Lower leg skin (tissue), 4 donors: ENCODE data around the gene STIL. TPM values are rescaled to one million over a fixed set of nuclear protein-coding genes. Genes with fewer than 3 reads are reported as not detected.

Experiments used
- DNase-seq, 2 donors: peaks; one replicate each; pipeline ENCODE4 v3.0.0-alpha.2; 2019; ENCODE audit warnings: low spot score in 2 of 2
- H3K4me3 ChIP-seq: fragments of 200-600 bp; sonication (generic); 2 replicates; pipeline ENCODE4 v1.5.1; 2017; ENCODE audit warnings: mild to moderate bottlenecking, low read depth; ENCODE audit not compliant: poor library complexity, severe bottlenecking
- POLR2A ChIP-seq, 2 donors: fragments of 450-650 bp; IDR thresholded peaks; one replicate each; pipeline ENCODE4 v1.6.1; 2016 to 2017; ENCODE audit warnings: antibody characterized with exemption in 2 of 2, mild to moderate bottlenecking in 1 of 2, moderate library complexity in 1 of 2
- WGBS, 2 donors: methylation state at CpG; one replicate each; pipeline ENCODE4 v1.1.5; 2018; 5-methylcytosine and 5-hydroxymethylcytosine counted together
- intact Hi-C: fragments of 100-400 bp; cut with DNase I; formaldehyde crosslinking; loops from one replicate; pipeline ENCODE4 v1.15.0; 2023; ENCODE audit warnings: low total_unique reads
- total RNA-seq, 4 donors: library from RNA; depleted of rRNA; stranded (reverse); fragments of >200 nt; gene quantifications; one replicate each; pipeline ENCODE4 v1.1.0, GENCODE V29; 2016
- TF ChIP-seq, protein P1 (sequence below), 3 donors: fragments of 450-650 bp; IDR thresholded peaks; one replicate each; pipeline ENCODE4 v1.5.1; 2016; ENCODE audit warnings: antibody characterized with exemption in 3 of 3, mild to moderate bottlenecking in 3 of 3, moderate library complexity in 2 of 3

The STIL gene
- total RNA-seq, 4 donors from 2014 or later = 1.8 to 9.7 (median 4.3) TPM

DNA sequence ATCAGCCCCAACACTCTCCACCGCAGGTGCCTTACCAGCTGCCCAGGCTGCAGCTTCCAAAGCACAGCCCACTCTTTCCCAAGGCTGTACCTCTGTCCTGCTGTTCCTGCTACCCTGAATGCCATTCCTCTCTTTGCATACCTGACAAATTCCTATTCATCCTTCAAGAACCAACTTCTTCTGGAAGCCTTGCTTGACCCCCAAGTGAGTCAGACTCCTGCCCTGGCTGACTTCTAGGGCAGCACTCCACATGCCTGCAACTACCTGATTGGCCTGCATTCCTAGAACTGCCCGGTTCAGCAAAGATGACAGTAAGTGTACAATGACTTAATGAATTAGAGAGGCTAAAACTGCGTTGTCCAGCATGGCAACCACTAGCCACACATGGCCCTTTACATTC is 103.3 kb downstream of the STIL start:
- no peak overlapping the region for H3K4me3 ChIP-seq
- intact Hi-C loops = no loop called here
- TF ChIP-seq POLR2A (IDR thresholded peaks at IDR 0.05) = no peak
- TF ChIP-seq, protein P1, sequence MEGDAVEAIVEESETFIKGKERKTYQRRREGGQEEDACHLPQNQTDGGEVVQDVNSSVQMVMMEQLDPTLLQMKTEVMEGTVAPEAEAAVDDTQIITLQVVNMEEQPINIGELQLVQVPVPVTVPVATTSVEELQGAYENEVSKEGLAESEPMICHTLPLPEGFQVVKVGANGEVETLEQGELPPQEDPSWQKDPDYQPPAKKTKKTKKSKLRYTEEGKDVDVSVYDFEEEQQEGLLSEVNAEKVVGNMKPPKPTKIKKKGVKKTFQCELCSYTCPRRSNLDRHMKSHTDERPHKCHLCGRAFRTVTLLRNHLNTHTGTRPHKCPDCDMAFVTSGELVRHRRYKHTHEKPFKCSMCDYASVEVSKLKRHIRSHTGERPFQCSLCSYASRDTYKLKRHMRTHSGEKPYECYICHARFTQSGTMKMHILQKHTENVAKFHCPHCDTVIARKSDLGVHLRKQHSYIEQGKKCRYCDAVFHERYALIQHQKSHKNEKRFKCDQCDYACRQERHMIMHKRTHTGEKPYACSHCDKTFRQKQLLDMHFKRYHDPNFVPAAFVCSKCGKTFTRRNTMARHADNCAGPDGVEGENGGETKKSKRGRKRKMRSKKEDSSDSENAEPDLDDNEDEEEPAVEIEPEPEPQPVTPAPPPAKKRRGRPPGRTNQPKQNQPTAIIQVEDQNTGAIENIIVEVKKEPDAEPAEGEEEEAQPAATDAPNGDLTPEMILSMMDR (IDR thresholded peaks at IDR 0.05) = no peak
- no peak for DNase-seq
- 74 to 88% methylated on average over 3 of the region's 3 CpGs for WGBS, 2 donors

DNA sequence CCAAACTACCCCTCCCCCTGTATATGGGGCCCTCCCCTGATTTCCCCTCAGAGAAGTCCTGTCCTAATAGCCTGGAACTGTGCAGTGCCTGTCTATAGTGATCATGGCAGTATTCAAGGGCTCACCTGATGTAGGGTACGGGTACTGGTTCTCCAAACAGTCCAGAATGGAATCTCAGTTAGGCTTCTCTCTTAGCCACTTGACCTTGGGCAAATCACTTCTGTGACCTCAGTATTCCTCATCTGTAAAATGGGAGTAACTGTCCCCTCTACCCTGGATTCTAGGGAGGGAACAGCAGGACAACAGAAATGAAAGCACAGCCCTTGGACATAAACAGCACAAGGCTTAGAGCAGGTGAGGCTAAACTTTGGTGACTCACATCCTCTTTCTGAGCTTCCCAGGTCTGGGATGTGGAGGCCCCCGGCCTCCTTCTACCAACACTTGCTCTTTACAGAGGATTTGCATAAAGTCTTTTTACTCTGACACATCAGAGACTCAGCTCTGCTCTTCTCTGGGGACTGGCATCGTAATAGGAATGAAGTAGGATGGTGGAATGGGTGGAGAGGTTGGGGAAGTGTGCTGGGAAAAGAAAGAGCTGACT is 104.1 kb downstream of the STIL start:
- intact Hi-C loops = no loop called here
- TF ChIP-seq POLR2A (IDR thresholded peaks at IDR 0.05) = no peak
- TF ChIP-seq, protein P1 (IDR thresholded peaks at IDR 0.05) = no peak
- H3K4me3 ChIP-seq = no peak overlapping the region
- WGBS, 2 donors = 83 to 85% methylated on average over 3 of the region's 3 CpGs
- DNase-seq = no peak

DNA sequence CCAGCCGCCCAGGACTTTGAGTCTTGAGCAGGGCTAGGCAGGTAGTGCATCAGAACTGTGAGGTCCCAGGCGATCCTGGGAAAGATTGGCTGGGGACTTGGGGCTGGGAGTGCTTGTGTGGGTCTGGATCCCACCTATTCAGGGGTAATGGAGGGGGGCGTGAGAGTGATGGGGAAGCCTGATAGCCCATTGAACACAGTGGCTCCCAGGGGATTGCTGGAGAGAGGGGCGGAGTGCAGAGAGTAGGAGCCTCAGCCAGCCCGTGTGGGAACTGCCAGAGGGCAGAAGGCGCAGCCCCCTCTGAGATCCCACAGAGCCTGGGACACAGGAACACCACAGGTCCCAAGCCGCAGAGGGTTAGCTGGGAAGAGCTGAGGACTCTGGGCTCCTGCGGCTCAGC is 104.9 kb downstream of the STIL start:
- no peak overlapping the region for H3K4me3 ChIP-seq
- DNase-seq = no peak
- 39 to 52% methylated on average over 8 of the region's 8 CpGs for WGBS, 2 donors
- intact Hi-C loops = no loop called here
- TF ChIP-seq POLR2A (IDR thresholded peaks at IDR 0.05) = no peak
- TF ChIP-seq, protein P1 (IDR thresholded peaks at IDR 0.05) = no peak

DNA sequence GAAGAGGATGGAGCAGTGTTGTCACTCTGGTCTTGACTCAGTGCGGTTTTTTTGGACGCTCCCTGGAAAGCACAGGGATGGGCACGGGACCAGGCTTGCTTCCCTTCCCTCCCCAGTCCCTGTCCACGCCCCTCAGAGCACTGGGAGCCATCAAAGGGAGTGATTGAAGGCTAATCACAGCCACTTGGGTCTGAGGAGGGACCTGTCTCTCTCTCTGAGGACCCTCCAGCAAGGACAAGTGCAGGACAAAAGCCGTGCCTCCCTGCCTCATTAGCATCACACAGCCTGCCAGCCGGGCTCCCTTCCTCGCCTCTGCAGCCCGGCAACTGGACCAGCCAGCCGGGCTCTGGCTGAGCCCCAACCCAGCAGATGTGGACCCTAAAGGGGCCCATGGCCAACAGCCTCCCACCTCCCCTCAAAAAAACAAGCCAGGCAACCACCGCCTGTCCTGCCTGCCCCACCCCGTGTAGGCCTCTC is 105.5 kb downstream of the STIL start:
- TF ChIP-seq, protein P1 (IDR thresholded peaks at IDR 0.05) = no peak
- no peak for TF ChIP-seq POLR2A (IDR thresholded peaks at IDR 0.05)
- 39 to 44% methylated on average over 11 of the region's 11 CpGs for WGBS, 2 donors
- no peak for DNase-seq
- intact Hi-C loops = no loop called here
- no peak overlapping the region for H3K4me3 ChIP-seq

DNA sequence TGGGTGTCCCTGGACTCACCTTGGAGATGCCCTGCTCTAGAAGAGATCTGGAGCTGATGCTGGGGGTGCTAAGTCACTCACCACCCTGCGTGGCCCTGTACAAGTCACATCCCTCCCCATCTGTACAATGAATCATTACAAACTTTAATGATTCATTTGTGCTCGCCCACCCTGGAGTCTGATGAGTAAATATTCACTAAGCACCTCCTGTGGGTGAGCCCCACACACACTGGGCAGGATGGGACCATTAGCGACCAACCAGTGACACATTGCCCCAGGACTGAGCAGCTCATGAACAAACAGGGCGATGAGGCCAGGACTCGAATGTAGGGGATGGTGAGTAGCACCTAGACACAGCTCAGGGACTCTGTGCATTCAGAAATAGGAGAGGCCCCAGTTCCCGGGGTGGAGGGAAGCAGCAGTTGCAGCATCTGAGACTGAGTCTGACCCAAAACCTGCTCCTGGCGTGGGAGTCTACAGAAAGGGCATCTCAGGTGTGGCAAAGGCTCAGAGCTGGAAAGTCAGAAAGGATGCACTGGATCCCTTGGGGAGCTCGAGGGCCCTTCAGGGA is 106.1 kb downstream of the STIL start:
- no peak overlapping the region for H3K4me3 ChIP-seq
- intact Hi-C loops = no loop called here
- TF ChIP-seq, protein P1 (IDR thresholded peaks at IDR 0.05) = no peak
- no peak for TF ChIP-seq POLR2A (IDR thresholded peaks at IDR 0.05)
- no peak for DNase-seq
- 60 to 69% methylated on average over 8 of the region's 8 CpGs for WGBS, 2 donors
